OCI-LY3 (cell line): Measurements from ENCODE around the gene ARHGAP10.

Source experiments
- H2AFZ ChIP-seq: fragments of 200-600, 300-600 bp; shearing (Covaris generic); 2 replicates; pipeline ENCODE4 v1.6.0; 2014; ENCODE audit warnings: antibody characterized with exemption, low read depth, low read length
- H3K27ac ChIP-seq: fragments of 200-600, 300-600 bp; sonication (generic); 2 replicates; pipeline ENCODE4 v1.5.1; 2014; ENCODE audit warnings: mild to moderate bottlenecking, low read length, moderate library complexity, mixed read lengths
- H3K27me3 ChIP-seq: fragments of 200-600, 300-600 bp; sonication (generic); 2 replicates; pipeline ENCODE4 v1.6.1; 2014; ENCODE audit warnings: low read depth, low read length, mixed read lengths
- H3K36me3 ChIP-seq: fragments of 200-600, 300-600 bp; sonication (generic); replicated peaks from 2 replicates; pipeline ENCODE3; 2014; ENCODE audit warnings: low read depth, low read length, mixed read lengths
- H3K4me1 ChIP-seq: fragments of 300-600, 200-600 bp; sonication (generic); 2 replicates; pipeline ENCODE4 v1.6.1; 2014; ENCODE audit warnings: low read length, mixed read lengths
- H3K4me2 ChIP-seq: fragments of 200-600, 300-600 bp; sonication (generic); 2 replicates; pipeline ENCODE4 v1.6.1; 2014; ENCODE audit warnings: low read length, mixed read lengths
- H3K4me3 ChIP-seq: fragments of 300-600, 200-600 bp; sonication (generic); 2 replicates; pipeline ENCODE4 v1.5.1; 2014; ENCODE audit warnings: antibody characterized with exemption, mild to moderate bottlenecking, low read length, moderate library complexity
- H3K79me2 ChIP-seq: fragments of 300-600, 200-600 bp; shearing (Covaris generic); 2 replicates; pipeline ENCODE4 v1.6.1; 2014; ENCODE audit warnings: mild to moderate bottlenecking, low read length, mixed read lengths
- H3K9ac ChIP-seq: fragments of 300-600, 200-600 bp; shearing (Covaris generic); 2 replicates; pipeline ENCODE4 v1.6.0; 2014; ENCODE audit warnings: mild to moderate bottlenecking, low read length, moderate library complexity
- H3K9me3 ChIP-seq: fragments of 200-600, 300-600 bp; shearing (Covaris generic); 2 replicates; pipeline ENCODE4 v1.6.1; 2014; ENCODE audit warnings: low read length, mixed read lengths; ENCODE audit not compliant: insufficient read depth
- H4K20me1 ChIP-seq: fragments of 200-600, 300-600 bp; sonication (generic); 2 replicates; pipeline ENCODE4 v1.6.1; 2016; ENCODE audit warnings: low read length, mixed read lengths; ENCODE audit not compliant: insufficient read depth
- CTCF ChIP-seq: fragments of 200-600, 300-600 bp; sonication (generic); IDR thresholded peaks from 2 replicates; pipeline ENCODE4 v1.5.1; 2014; ENCODE audit warnings: antibody characterized with exemption, low read length, low read depth
- EZH2phosphoT487 ChIP-seq: fragments of 200-600 bp; shearing (Covaris generic); IDR thresholded peaks from 2 replicates; pipeline ENCODE4 v1.6.1; 2018; ENCODE audit warnings: antibody characterized with exemption, mixed run types, low read depth

The ARHGAP10 gene

GRCh38 chr4:147714575-147715401 is 17.1 kb upstream of the ARHGAP10 start:
- Histone ChIP-seq H2AFZ (no peak overlapping the region), H3K4me1 (peaks cover 26% of the 10 kb centered on the region), H4K20me1 (no peaks in the 10 kb centered on the region), H3K79me2 (no peaks in the 10 kb centered on the region), H3K36me3 (no peaks in the 10 kb centered on the region), H3K27me3 (peaks cover 21% of the 10 kb centered on the region), H3K27ac (no peak overlapping the region), H3K4me3 (no peak overlapping the region), H3K4me2 (no peak overlapping the region), H3K9ac (no peak overlapping the region), H3K9me3 (no peaks in the 10 kb centered on the region)
- no peak for TF ChIP-seq CTCF
- no peak for TF ChIP-seq EZH2phosphoT487

- H3K27ac ChIP-seq = no peak overlapping the region
- H4K20me1 ChIP-seq = no peaks in the 10 kb centered on the region
- peak overlapping the region; percentile 44 for H3K4me2 ChIP-seq
- H3K9ac ChIP-seq = no peak overlapping the region
- no peaks in the 10 kb centered on the region for H3K9me3 ChIP-seq
- no peak for TF ChIP-seq CTCF
- TF ChIP-seq EZH2phosphoT487 = no peak
- no peaks in the 10 kb centered on the region for H3K79me2 ChIP-seq
- peaks cover 15% of the 10 kb centered on the region for H3K27me3 ChIP-seq
- H3K4me1 ChIP-seq = peaks cover 16% of the 10 kb centered on the region
- H3K36me3 ChIP-seq = no peaks in the 10 kb centered on the region
- H2AFZ ChIP-seq = no peak overlapping the region
- peak overlapping the region; percentile 15 for H3K4me3 ChIP-seq
These were observed 14.0 kb upstream of the ARHGAP10 start for GRCh38 chr4:147717878-147718277.

GRCh38 chr4:147723326-147723725 is 8.6 kb upstream of the ARHGAP10 start:
- H3K27ac ChIP-seq = no peak overlapping the region
- H3K4me3 ChIP-seq = no peak overlapping the region
- no peak overlapping the region for H3K9ac ChIP-seq
- TF ChIP-seq EZH2phosphoT487 (no peak), CTCF (no peak)
- H3K4me2 ChIP-seq = no peak overlapping the region
- no peak overlapping the region for H2AFZ ChIP-seq
- peaks cover 4% of the 10 kb centered on the region; the same call in 1 of the 2 replicates for H3K4me1 ChIP-seq
- H3K27me3 ChIP-seq = peaks cover 19% of the 10 kb centered on the region
- H4K20me1 ChIP-seq = no peaks in the 10 kb centered on the region
- no peaks in the 10 kb centered on the region for H3K9me3 ChIP-seq
- no peaks in the 10 kb centered on the region for H3K79me2 ChIP-seq
- H3K36me3 ChIP-seq = no peaks in the 10 kb centered on the region

- no peaks in the 10 kb centered on the region for H4K20me1 ChIP-seq
- H3K36me3 ChIP-seq = no peaks in the 10 kb centered on the region
- no peak overlapping the region for H3K4me2 ChIP-seq
- H3K27me3 ChIP-seq = peaks cover 20% of the 10 kb centered on the region
- no peaks in the 10 kb centered on the region for H3K79me2 ChIP-seq
- H3K4me1 ChIP-seq = no peaks in the 10 kb centered on the region
- H3K9me3 ChIP-seq = no peaks in the 10 kb centered on the region
- H3K9ac ChIP-seq = no peak overlapping the region
- no peak overlapping the region for H2AFZ ChIP-seq
- no peak overlapping the region for H3K27ac ChIP-seq
- no peak for TF ChIP-seq CTCF
- TF ChIP-seq EZH2phosphoT487 = no peak
- H3K4me3 ChIP-seq = no peak overlapping the region
These were observed 7.3 kb upstream of the ARHGAP10 start for GRCh38 chr4:147724468-147725201.
